Nephron (organoid): Measurements from ENCODE around the gene HES4.

Source experiments
- H3K27ac Mint-ChIP-seq, 3 experiments: 2 replicates each; pipeline ENCODE4 v1.8.0; 2020; ENCODE audit warnings: mixed read lengths in 3 of 3, mild to moderate bottlenecking in 2 of 3, moderate library complexity in 1 of 3
- H3K27me3 Mint-ChIP-seq: 2 replicates; pipeline ENCODE4 v1.8.0; 2021; ENCODE audit warnings: low read depth, mild to moderate bottlenecking, moderate library complexity, mixed read lengths
- H3K36me3 Mint-ChIP-seq: 2 replicates; pipeline ENCODE4 v1.8.0; 2020; ENCODE audit warnings: low read depth, mixed read lengths
- H3K4me1 Mint-ChIP-seq: 2 replicates; pipeline ENCODE4 v1.8.0; 2020; ENCODE audit warnings: mixed read lengths
- H3K4me3 Mint-ChIP-seq, 3 experiments: 2 replicates each; pipeline ENCODE4 v1.8.0; 2020; ENCODE audit warnings: mild to moderate bottlenecking in 3 of 3, mixed read lengths in 3 of 3, moderate library complexity in 2 of 3
- H3K9me3 Mint-ChIP-seq: 2 replicates; pipeline ENCODE4 v1.8.0; 2020; ENCODE audit warnings: mixed read lengths
- TF ChIP-seq, protein P1 (sequence below), 3 experiments: fragments of 200-600 bp; sonication (generic); IDR thresholded peaks; one replicate each; pipeline ENCODE4 v1.5.0; 2021; ENCODE audit warnings: antibody characterized with exemption in 3 of 3; ENCODE audit not compliant: unreplicated experiment in 3 of 3

The HES4 gene

DNA sequence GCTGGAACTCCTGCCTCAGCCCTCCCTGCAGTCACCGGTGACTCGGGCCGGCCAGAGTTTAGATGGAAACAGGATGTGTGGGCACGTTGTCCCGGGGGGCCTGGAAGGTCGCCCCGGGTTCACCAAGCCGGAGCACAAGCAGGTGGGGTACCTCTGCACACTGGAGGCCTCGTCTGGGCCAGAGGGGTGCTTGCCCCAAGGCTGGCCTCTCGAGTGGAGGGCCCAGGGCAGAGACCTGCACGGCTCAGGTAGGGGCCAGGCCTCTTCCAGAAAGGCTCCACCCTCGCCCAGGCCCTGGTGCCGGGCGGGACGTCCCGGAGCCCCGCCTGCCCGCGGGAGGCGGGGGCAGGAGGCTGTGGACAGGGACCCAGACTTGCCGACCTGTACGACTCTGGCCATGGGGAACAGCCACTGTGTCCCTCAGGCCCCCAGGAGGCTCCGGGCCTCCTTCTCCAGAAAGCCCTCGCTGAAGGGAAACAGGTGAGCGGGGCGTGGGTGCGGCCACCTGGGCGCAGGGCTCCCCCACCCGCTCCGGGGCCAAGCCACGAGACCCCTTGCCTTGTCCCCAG is 33.7 kb downstream of the HES4 start, which contains the start of gene PLEKHN1:
PLEKHN1 (plus strand) TSS at position 348 of the 569 bp plus-strand sequence; CDS start at position 398, 50 bp downstream.
- peaks cover 4% of the 10 kb centered on the region for H3K36me3 Mint-ChIP-seq
- TF ChIP-seq, protein P1, sequence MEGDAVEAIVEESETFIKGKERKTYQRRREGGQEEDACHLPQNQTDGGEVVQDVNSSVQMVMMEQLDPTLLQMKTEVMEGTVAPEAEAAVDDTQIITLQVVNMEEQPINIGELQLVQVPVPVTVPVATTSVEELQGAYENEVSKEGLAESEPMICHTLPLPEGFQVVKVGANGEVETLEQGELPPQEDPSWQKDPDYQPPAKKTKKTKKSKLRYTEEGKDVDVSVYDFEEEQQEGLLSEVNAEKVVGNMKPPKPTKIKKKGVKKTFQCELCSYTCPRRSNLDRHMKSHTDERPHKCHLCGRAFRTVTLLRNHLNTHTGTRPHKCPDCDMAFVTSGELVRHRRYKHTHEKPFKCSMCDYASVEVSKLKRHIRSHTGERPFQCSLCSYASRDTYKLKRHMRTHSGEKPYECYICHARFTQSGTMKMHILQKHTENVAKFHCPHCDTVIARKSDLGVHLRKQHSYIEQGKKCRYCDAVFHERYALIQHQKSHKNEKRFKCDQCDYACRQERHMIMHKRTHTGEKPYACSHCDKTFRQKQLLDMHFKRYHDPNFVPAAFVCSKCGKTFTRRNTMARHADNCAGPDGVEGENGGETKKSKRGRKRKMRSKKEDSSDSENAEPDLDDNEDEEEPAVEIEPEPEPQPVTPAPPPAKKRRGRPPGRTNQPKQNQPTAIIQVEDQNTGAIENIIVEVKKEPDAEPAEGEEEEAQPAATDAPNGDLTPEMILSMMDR (IDR thresholded peaks at IDR 0.05; ENCODE audit: unreplicated experiment in 3 of 3): no peak
- no peaks in the 10 kb centered on the region for H3K9me3 Mint-ChIP-seq
- H3K27ac Mint-ChIP-seq: no peak within 1 kb of the TSS
- H3K4me3 Mint-ChIP-seq: peak within 1 kb of the TSS in 2 of 3 experiments; percentile 46 to 64
- H3K27me3 Mint-ChIP-seq: peaks cover 40% of the 10 kb centered on the region
- H3K4me1 Mint-ChIP-seq: no peaks in the 10 kb centered on the region

DNA sequence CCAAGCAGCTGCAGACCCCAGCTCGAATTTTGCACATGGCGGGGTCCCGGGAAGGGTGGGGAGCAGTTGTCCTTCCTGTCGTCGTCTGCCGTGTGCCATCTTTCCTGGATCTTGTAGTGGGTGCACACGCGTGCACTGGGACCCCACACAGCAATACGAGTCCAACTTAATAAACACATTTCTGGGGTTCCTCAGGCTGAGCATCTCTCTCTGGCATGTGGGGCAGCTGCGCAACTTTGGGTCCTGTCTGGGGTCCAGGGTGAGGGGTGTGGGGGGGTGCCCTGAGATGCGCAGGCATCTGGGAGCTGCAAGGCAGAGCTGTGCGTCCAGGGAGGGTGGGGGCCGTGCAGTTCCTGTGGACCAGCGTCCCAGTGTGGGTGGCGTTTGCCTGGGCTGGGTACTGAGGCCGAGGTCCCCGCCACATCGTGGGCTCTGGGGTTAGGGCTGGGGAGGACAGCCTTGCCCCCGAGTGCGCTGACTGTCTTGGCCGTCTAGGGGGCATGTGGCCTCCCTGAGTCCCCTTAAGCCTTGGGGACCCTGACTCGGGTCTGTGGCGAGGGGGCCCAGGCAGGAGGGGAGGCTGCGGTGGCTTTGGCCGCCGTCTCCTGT is 34.3 kb downstream of the HES4 start:
- Mint-ChIP-seq H3K4me3 (no peak overlapping the region), H3K27me3 (peaks cover 35% of the 10 kb centered on the region), H3K27ac (no peak overlapping the region), H3K9me3 (no peaks in the 10 kb centered on the region), H3K36me3 (peaks cover 4% of the 10 kb centered on the region), H3K4me1 (no peaks in the 10 kb centered on the region)
- TF ChIP-seq, protein P1 (IDR thresholded peaks at IDR 0.05; ENCODE audit: unreplicated experiment in 3 of 3): no peak

GRCh38 chr1:964691-965525 is 35.0 kb downstream of the HES4 start:
- peak overlapping the region; percentile 52 to 83 (median 79) for H3K4me3 Mint-ChIP-seq
- no peak overlapping the region for H3K27ac Mint-ChIP-seq
- TF ChIP-seq, protein P1 (IDR thresholded peaks at IDR 0.05; ENCODE audit: unreplicated experiment in 3 of 3): no peak
- no peaks in the 10 kb centered on the region for H3K9me3 Mint-ChIP-seq
- peaks cover 28% of the 10 kb centered on the region for H3K27me3 Mint-ChIP-seq
- no peaks in the 10 kb centered on the region for H3K4me1 Mint-ChIP-seq
- peaks cover 4% of the 10 kb centered on the region for H3K36me3 Mint-ChIP-seq

GRCh38 chr1:963746-964525 is 36.0 kb downstream of the HES4 start:
- no peak overlapping the region for H3K27ac Mint-ChIP-seq
- peaks cover 4% of the 10 kb centered on the region for H3K36me3 Mint-ChIP-seq
- no peaks in the 10 kb centered on the region for H3K4me1 Mint-ChIP-seq
- peaks cover 18% of the 10 kb centered on the region for H3K27me3 Mint-ChIP-seq
- H3K4me3 Mint-ChIP-seq: peak overlapping the region in 2 of 3 experiments; percentile 5 to 27
- TF ChIP-seq, protein P1 (IDR thresholded peaks at IDR 0.05; ENCODE audit: unreplicated experiment in 3 of 3): no peak
- H3K9me3 Mint-ChIP-seq: no peaks in the 10 kb centered on the region

GRCh38 chr1:963301-963651 is 36.6 kb downstream of the HES4 start:
- TF ChIP-seq, protein P1 (IDR thresholded peaks at IDR 0.05; ENCODE audit: unreplicated experiment in 3 of 3): no peak
- Mint-ChIP-seq H3K4me3 (peak overlapping the region; percentile 27 to 30 (median 30)), H3K27ac (no peak overlapping the region), H3K9me3 (no peaks in the 10 kb centered on the region), H3K4me1 (peaks cover 6% of the 10 kb centered on the region), H3K36me3 (peaks cover 4% of the 10 kb centered on the region), H3K27me3 (peaks cover 11% of the 10 kb centered on the region)
